ENCODE measurements around the gene MAP6D1.

Gene MAP6D1

DNA sequence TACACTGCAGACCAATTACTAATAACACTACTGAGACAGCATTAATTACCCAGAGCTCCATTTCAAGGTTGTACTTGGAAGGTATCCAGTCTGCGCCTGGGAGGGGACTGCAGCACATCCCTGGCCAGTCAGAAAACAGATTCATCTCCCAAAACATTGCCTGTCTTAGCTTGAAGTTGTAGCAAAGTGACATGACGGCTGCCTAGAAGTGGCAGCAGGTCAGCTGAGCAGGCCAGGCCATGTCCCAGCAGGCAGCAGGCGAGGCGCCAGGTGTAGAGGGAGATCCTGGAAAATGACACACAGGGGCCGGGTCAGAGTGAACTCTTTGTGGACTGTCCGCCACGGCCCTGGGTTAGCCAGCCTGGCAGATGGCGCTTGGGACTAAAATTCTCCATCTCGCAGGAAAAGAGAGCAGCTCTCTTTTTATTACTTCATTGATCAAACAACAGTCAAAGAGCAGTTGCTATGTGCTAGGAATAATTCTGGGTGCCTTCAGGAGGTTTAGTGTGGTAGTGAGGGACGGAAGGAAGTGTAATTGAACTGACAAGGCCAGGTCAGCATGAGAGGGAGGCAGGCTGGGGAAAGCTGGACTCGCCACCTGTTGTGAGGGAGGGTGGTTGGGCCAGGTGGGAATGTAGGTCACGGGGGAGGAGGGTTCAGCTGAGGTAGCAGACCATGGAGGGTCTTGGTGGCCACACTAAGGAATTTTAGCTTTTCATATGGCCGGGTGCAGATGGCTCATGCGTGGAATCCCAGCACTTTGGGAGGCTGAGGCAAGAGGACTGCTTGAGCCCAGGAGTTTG, 1.3 kb upstream of the MAP6D1 start:
- H3K4me1 ChIP-seq (ENCODE audit: control insufficient read depth in 5 of 5, insufficient read depth in 5 of 5, low read length in 5 of 5), result peaks cover 0 to 19% (median 13%) of the 10 kb centered on the region in 5 donors
- no peak overlapping the region for H3K27ac ChIP-seq (ENCODE audit: low read depth, low read length)
- H3K9ac ChIP-seq (ENCODE audit: low read length in 5 of 5), result no peak overlapping the region
- H3K4me3 ChIP-seq (ENCODE audit: low read depth in 1 of 5, low read length in 5 of 5), result no peak overlapping the region
- H3K9me3 ChIP-seq (ENCODE audit: control insufficient read depth in 5 of 5, low read length in 5 of 5), result no peaks in the 10 kb centered on the region
- H3K27me3 ChIP-seq (ENCODE audit: control insufficient read depth in 5 of 5, insufficient read depth in 4 of 5, low read length in 5 of 5), result no peaks in the 10 kb centered on the region
- H3K36me3 ChIP-seq (ENCODE audit: control insufficient read depth in 5 of 5, insufficient read depth in 5 of 5, low read length in 5 of 5), result peaks cover 7 to 35% (median 30%) of the 10 kb centered on the region in 5 donors

- Histone ChIP-seq H3K4me3 (ENCODE audit: low read depth in 1 of 5, low read length in 5 of 5) (peak overlapping the region in 4 of 5 donors; percentile 50 to 73 (median 66)), H3K27ac (ENCODE audit: low read depth, low read length) (no peak overlapping the region), H3K9me3 (ENCODE audit: control insufficient read depth in 5 of 5, low read length in 5 of 5) (no peaks in the 10 kb centered on the region), H3K36me3 (ENCODE audit: control insufficient read depth in 5 of 5, insufficient read depth in 5 of 5, low read length in 5 of 5) (peaks cover 5 to 26% (median 22%) of the 10 kb centered on the region in 5 donors), H3K27me3 (ENCODE audit: control insufficient read depth in 5 of 5, insufficient read depth in 4 of 5, low read length in 5 of 5) (no peaks in the 10 kb centered on the region), H3K4me1 (ENCODE audit: control insufficient read depth in 5 of 5, insufficient read depth in 5 of 5, low read length in 5 of 5) (peaks cover 0 to 19% (median 13%) of the 10 kb centered on the region in 5 donors), H3K9ac (ENCODE audit: low read length in 5 of 5) (peak overlapping the region in 4 of 5 donors; percentile 12 to 54 (median 40))
These were observed 469 bp downstream of the MAP6D1 start for GRCh38 chr3:183824761-183825455.

- H3K36me3 ChIP-seq (ENCODE audit: control insufficient read depth in 5 of 5, insufficient read depth in 5 of 5, low read length in 5 of 5), result peaks cover 0 to 18% (median 13%) of the 10 kb centered on the region in 5 donors
- H3K27me3 ChIP-seq (ENCODE audit: control insufficient read depth in 5 of 5, insufficient read depth in 4 of 5, low read length in 5 of 5), result no peaks in the 10 kb centered on the region
- no peak overlapping the region for H3K9ac ChIP-seq (ENCODE audit: low read length in 5 of 5)
- H3K4me3 ChIP-seq (ENCODE audit: low read depth in 1 of 5, low read length in 5 of 5), result no peak overlapping the region
- H3K27ac ChIP-seq (ENCODE audit: low read depth, low read length), result no peak overlapping the region
- H3K4me1 ChIP-seq (ENCODE audit: control insufficient read depth in 5 of 5, insufficient read depth in 5 of 5, low read length in 5 of 5), result peaks cover 0 to 19% (median 13%) of the 10 kb centered on the region in 5 donors
- H3K9me3 ChIP-seq (ENCODE audit: control insufficient read depth in 5 of 5, low read length in 5 of 5), result no peaks in the 10 kb centered on the region
These were observed 1.4 kb downstream of the MAP6D1 start for GRCh38 chr3:183823963-183824362.

GRCh38 chr3:183822631-183823030, 2.7 kb downstream of the MAP6D1 start:
- Histone ChIP-seq H3K9me3 (ENCODE audit: control insufficient read depth in 5 of 5, low read length in 5 of 5) (no peaks in the 10 kb centered on the region), H3K4me3 (ENCODE audit: low read depth in 1 of 5, low read length in 5 of 5) (no peak overlapping the region), H3K4me1 (ENCODE audit: control insufficient read depth in 5 of 5, insufficient read depth in 5 of 5, low read length in 5 of 5) (peaks cover 0 to 19% (median 13%) of the 10 kb centered on the region in 5 donors), H3K27me3 (ENCODE audit: control insufficient read depth in 5 of 5, insufficient read depth in 4 of 5, low read length in 5 of 5) (no peaks in the 10 kb centered on the region), H3K9ac (ENCODE audit: low read length in 5 of 5) (no peak overlapping the region), H3K36me3 (ENCODE audit: control insufficient read depth in 5 of 5, insufficient read depth in 5 of 5, low read length in 5 of 5) (peaks cover 0 to 5% (median 3%) of the 10 kb centered on the region in 5 donors), H3K27ac (ENCODE audit: low read depth, low read length) (no peak overlapping the region)

- Histone ChIP-seq H3K27me3 (ENCODE audit: control insufficient read depth in 5 of 5, insufficient read depth in 4 of 5, low read length in 5 of 5) (no peaks in the 10 kb centered on the region), H3K4me3 (ENCODE audit: low read depth in 1 of 5, low read length in 5 of 5) (no peak overlapping the region), H3K36me3 (ENCODE audit: control insufficient read depth in 5 of 5, insufficient read depth in 5 of 5, low read length in 5 of 5) (peaks cover 0 to 22% (median 8%) of the 10 kb centered on the region in 5 donors), H3K4me1 (ENCODE audit: control insufficient read depth in 5 of 5, insufficient read depth in 5 of 5, low read length in 5 of 5) (peaks cover 0 to 9% (median 6%) of the 10 kb centered on the region in 5 donors), H3K9me3 (ENCODE audit: control insufficient read depth in 5 of 5, low read length in 5 of 5) (no peaks in the 10 kb centered on the region), H3K9ac (ENCODE audit: low read length in 5 of 5) (no peak overlapping the region), H3K27ac (ENCODE audit: low read depth, low read length) (no peak overlapping the region)
These were observed 5.5 kb downstream of the MAP6D1 start for GRCh38 chr3:183819831-183820230.

DNA sequence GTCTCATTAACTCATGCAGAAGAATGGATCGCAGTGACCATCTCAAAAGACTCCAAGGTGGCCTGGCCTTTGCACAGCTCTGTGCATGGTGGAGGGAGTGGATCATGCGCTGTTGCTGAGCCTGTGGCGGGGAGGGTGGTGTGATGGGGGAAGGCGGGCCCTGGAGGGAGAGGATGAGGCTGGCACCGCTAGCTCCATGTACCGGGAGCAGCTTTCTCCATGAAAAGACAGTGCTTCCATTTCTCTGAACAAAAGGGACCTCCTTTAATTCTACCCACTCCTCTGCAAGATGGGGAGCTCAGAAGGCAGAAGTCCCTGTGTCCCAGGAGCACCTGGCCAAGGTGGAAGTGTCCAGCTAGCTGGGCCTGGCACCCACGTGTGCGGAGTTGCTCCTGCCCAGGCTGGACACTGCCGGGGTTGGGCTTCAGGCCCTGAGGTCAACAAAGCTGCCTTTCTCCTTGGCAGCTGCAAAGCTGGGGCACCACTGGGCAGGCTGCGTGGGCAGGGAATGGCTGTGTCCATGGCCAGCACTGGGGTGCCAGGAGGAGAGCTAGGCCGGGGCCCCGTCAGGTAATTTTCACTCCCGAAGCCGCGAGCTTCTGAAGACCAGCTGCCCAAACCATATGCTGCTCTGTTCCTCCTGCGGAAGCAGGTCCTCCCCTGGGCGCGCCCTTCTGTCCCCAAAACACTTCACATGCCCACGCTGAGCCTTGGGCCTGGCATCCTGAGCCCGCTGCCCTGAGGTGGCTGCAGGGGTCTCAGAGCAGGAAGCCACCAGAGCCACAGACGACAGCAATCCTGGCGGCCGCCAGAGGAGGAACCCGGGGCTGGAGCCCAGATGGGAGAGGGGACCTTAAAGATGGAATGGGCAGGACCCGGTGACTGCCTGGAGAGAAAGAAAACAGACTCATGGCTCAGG, 6.4 kb downstream of the MAP6D1 start:
- Histone ChIP-seq H3K9me3 (ENCODE audit: control insufficient read depth in 5 of 5, low read length in 5 of 5) (no peaks in the 10 kb centered on the region), H3K9ac (ENCODE audit: low read length in 5 of 5) (peak overlapping the region in 1 of 5 donors; percentile 18), H3K27ac (ENCODE audit: low read depth, low read length) (no peak overlapping the region), H3K4me1 (ENCODE audit: control insufficient read depth in 5 of 5, insufficient read depth in 5 of 5, low read length in 5 of 5) (peaks cover 0 to under 1% (median 0%) of the 10 kb centered on the region in 5 donors), H3K27me3 (ENCODE audit: control insufficient read depth in 5 of 5, insufficient read depth in 4 of 5, low read length in 5 of 5) (no peaks in the 10 kb centered on the region), H3K36me3 (ENCODE audit: control insufficient read depth in 5 of 5, insufficient read depth in 5 of 5, low read length in 5 of 5) (peaks cover 0 to 24% (median 8%) of the 10 kb centered on the region in 5 donors), H3K4me3 (ENCODE audit: low read depth in 1 of 5, low read length in 5 of 5) (no peak overlapping the region)

DNA sequence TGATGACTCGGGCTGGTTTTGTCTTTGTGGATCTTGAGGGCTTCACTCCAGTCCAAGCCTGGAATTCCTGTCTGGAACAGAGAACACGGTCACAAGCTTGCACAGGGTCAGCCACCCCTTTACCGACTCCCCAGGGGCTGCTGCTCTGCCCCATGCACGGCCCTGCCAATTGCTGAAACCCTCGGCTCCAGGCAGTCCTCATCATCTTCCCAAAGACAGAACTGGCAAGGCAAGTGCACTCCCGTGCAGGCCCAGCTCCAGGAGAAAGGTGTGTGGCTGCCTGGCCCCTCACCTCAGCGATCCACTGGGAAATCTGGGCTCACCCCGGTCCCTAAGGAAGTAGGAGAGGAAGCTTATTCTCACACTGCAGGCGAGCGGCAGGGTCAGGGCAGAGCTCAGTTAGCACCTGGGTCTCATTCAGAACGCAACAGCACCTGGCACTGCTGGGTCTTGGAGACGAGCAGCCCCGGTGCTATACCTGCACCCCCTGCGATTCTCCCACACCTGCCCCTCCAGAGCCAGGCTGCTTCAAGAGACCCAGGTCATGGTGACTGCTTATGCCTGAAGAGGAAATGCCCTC, 7.2 kb downstream of the MAP6D1 start:
- Histone ChIP-seq H3K4me1 (ENCODE audit: control insufficient read depth in 5 of 5, insufficient read depth in 5 of 5, low read length in 5 of 5) (no peaks in the 10 kb centered on the region), H3K27me3 (ENCODE audit: control insufficient read depth in 5 of 5, insufficient read depth in 4 of 5, low read length in 5 of 5) (no peaks in the 10 kb centered on the region), H3K27ac (ENCODE audit: low read depth, low read length) (no peak overlapping the region), H3K36me3 (ENCODE audit: control insufficient read depth in 5 of 5, insufficient read depth in 5 of 5, low read length in 5 of 5) (peaks cover 0 to 27% (median 8%) of the 10 kb centered on the region in 5 donors), H3K4me3 (ENCODE audit: low read depth in 1 of 5, low read length in 5 of 5) (no peak overlapping the region), H3K9me3 (ENCODE audit: control insufficient read depth in 5 of 5, low read length in 5 of 5) (no peaks in the 10 kb centered on the region), H3K9ac (ENCODE audit: low read length in 5 of 5) (no peak overlapping the region)

- no peaks in the 10 kb centered on the region for H3K9me3 ChIP-seq (ENCODE audit: control insufficient read depth in 5 of 5, low read length in 5 of 5)
- H3K36me3 ChIP-seq (ENCODE audit: control insufficient read depth in 5 of 5, insufficient read depth in 5 of 5, low read length in 5 of 5), result peaks cover 0 to 32% (median 11%) of the 10 kb centered on the region in 5 donors
- H3K27me3 ChIP-seq (ENCODE audit: control insufficient read depth in 5 of 5, insufficient read depth in 4 of 5, low read length in 5 of 5), result no peaks in the 10 kb centered on the region
- no peak overlapping the region for H3K4me3 ChIP-seq (ENCODE audit: low read depth in 1 of 5, low read length in 5 of 5)
- no peak overlapping the region for H3K27ac ChIP-seq (ENCODE audit: low read depth, low read length)
- H3K4me1 ChIP-seq (ENCODE audit: control insufficient read depth in 5 of 5, insufficient read depth in 5 of 5, low read length in 5 of 5), result no peaks in the 10 kb centered on the region
- no peak overlapping the region for H3K9ac ChIP-seq (ENCODE audit: low read length in 5 of 5)
These were observed 7.7 kb downstream of the MAP6D1 start for GRCh38 chr3:183817639-183818038.

DNA sequence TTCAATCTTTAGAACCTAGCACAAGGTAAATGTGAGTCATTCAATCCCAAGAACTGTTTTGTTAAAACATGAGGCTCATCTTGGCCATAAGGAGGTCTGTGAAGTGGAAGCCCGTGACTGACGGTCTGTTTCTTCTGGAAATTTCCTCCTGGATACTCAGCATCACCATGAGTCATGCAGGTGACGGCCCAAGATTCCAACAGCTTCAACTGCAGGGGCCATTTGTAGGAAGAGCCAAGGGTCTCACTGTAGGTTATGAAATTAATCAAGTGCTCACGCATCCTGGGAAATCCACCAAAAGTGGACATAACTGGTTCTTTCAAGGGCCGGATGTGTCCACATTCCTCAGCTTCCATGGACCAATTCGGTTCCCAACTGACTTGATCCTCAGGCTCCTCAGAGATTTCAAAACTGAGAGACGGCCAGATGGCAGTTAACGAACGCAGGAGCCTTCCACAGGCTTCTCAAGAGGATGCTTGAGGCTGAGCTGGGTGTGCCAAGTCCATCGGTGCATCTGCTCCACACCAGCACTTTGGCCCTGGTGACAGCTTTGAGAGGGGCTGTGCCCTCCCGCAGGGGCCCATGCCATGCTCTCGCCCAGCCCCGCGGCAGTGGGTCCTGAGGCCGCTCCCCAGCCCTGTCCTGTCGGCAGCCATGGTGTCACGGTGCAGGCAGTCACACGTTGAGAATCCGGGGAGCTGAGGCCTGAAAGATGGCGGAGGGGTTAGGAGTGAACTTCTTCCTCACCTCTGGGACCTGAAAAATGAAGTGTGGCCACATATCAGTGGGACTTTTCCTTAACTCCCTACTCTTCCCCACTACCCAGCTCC, 8.5 kb downstream of the MAP6D1 start:
- Histone ChIP-seq H3K27ac (ENCODE audit: low read depth, low read length) (no peak overlapping the region), H3K4me3 (ENCODE audit: low read depth in 1 of 5, low read length in 5 of 5) (no peak overlapping the region), H3K36me3 (ENCODE audit: control insufficient read depth in 5 of 5, insufficient read depth in 5 of 5, low read length in 5 of 5) (peaks cover 0 to 38% (median 13%) of the 10 kb centered on the region in 5 donors), H3K27me3 (ENCODE audit: control insufficient read depth in 5 of 5, insufficient read depth in 4 of 5, low read length in 5 of 5) (no peaks in the 10 kb centered on the region), H3K4me1 (ENCODE audit: control insufficient read depth in 5 of 5, insufficient read depth in 5 of 5, low read length in 5 of 5) (no peaks in the 10 kb centered on the region), H3K9me3 (ENCODE audit: control insufficient read depth in 5 of 5, low read length in 5 of 5) (no peaks in the 10 kb centered on the region), H3K9ac (ENCODE audit: low read length in 5 of 5) (no peak overlapping the region)

All from subcutaneous abdominal adipose tissue (tissue), 5 donors.